SHP77 treated with DMSO at 0.1 percent for 48 hours (cell line): ENCODE data around the gene GGTA1.
"Not testable (repeated sequence)": the region's sequence is repeated elsewhere in the genome, so short reads cannot be mapped to it uniquely, and the experiment has no call there.

Experiments
- DNase-seq: peaks from one replicate; lab custom pipeline; 2025; lab: John Stamatoyannopoulos, UW

Gene GGTA1

DNA sequence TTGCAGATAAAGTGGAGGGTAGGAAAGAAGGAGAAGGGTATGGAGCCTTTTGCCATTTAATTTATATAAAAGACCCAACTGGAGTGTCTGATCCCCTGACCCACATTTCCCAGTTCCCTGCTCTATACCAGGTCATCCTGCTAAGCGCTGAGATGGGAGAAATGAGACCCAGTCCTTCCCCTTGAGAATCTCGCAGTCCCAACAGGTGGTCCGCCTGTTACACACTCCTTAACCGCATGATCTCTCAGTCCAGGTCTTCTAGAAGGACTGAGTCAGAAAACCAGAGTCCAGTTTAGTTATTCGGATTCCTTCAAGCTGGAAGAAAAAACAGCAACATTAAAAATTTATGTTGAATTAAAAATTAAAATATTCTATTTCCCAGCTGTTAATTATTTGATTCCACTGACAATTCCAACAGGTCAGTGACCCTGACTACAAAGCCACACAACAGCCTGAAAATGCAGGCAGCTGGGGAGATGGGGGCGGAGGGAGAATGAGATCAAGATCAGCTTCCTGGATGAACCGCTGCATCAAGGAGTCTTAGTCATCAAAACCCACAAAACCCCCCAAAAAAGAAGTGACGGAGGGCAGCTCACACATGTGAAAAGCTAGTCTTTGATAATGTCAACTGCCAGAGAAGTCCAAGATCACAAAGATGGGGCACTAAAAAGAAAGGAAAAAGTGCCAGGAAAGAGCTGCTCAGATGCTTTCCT, 44.0 kb downstream of the GGTA1 start:
- DNase-seq = no peak

GRCh38 chr9:121454972-121455371, 44.7 kb downstream of the GGTA1 start:
- DNase-seq = no peak

GRCh38 chr9:121453232-121453892, 46.3 kb downstream of the GGTA1 start:
- DNase-seq = no peak

DNA sequence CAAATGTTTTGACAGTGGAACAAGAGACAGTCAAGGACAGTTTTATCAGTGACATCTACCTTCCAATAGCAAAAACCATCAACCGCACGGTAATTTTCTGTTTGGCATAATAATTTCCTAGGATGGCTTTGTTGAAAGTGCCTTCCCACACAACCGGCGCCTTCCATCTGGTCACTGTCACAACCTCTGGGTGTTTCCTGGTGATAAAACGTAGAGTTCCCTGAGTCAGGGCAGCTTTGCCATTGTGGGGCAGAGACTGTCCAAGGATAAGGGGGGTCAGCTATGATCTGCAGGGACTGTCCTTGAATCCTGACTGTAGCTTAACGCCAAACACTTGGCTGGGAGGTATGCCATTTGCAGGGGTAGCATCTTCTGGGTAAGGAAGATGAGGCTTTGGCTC, 47.6 kb downstream of the GGTA1 start:
- DNase-seq = no peak

DNA sequence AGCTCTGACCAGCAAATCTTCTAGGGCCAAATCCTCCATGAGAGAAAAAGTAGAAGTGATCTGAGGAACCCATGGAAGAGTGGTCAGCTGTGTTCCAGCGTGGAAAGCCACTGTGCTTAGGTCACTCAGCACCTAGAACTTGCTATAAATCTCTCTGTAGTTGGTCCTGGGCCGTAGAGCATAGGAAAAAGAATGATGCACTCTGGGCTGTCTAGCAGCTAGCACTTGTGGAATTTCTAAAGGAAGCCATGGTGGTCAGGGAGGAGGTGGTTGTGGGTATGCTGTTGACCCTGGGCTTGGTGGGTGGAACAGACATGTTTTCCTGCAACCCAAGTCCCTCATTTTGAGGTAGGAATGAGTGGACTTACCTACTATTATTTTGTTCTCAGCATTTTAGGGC, 48.1 kb downstream of the GGTA1 start:
- no peak for DNase-seq

- no peak for DNase-seq
Observed at GRCh38 chr9:121450241-121450640, 49.4 kb downstream of the GGTA1 start.

DNA sequence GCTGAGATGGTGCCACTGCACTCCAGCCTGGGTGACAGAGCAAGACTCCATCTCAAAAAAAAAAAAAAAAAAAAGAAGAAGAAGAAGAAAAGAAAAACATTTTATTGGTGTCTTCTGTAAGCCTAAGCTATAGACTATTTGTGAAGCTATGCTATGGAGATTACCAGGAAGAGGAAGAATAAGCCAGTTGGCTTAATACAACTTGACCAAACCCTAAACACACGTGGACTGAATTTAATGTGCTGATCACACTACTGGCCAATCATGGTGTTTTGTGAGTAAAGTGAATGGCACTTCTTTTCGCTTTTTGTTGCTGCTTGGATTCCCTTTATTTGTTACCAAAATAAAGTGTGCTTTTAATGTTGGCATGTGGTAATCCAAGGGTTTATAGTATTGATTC, 49.9 kb downstream of the GGTA1 start:
- no peak for DNase-seq

DNA sequence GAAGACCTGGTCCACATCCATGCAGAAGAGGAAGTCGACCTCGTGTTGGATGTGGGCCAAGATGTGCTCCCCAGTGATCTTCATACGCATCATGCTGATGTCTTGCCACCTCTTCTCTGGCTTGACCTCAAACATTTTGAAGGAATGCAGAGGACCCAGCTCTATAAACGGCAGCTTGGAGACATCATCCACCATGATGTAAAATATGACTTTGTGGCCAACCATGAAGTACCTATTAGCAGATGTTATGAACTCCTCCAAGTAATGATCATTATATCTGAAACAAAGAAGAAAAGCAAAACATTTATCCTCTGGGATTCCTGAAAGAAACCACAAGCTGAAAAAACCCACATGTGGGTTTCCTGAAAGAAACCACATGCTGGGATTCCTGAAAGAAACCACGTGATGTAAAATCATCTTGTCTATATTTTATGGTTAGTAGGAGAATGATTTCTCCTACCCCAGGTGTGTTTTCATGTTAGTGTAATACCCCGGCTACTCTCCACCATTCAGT, 52.3 kb downstream of the GGTA1 start:
- DNase-seq = no peak

DNA sequence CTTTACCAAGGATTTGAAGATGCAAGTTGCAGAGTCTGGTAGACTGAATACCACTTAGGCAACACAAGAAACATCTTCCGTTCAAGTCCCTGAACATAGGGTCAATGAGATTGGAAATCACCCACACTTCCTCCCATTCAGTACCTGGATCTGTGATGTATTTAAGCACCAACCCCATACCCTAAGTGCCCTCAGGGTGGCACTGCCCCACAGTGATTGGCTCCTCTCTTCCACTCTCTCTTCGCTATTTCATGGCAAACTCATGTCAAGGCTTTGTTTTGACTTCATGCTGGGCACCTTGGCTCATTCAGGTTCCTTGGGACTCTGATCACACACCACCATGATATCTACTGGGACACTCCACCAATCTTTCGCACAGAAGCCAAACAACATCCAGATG, 53.7 kb downstream of the GGTA1 start:
- DNase-seq = no peak

DNA sequence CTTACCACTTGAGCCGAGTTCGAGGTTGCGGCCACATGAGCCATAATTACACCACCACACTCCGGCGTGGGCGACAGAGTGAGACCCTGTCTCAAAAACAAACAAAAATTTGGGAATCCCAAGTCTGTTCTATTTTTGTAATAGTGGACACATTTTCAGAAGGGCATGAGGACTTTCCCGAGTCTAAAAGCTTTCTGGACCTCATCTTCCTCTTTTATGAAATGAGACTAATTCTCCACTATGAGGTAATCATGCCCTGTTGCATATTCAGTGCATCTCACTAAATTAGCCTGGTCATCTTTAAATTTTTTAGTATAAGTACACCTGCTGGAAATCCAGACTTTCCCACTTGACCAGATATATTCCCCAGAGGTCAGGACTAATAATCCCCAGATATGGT, 55.7 kb downstream of the GGTA1 start:
- no peak for DNase-seq

- DNase-seq = no peak
Observed at GRCh38 chr9:121441165-121441564, 58.5 kb downstream of the GGTA1 start.

GRCh38 chr9:121439711-121440664, 59.7 kb downstream of the GGTA1 start:
- no peak for DNase-seq

GRCh38 chr9:121439016-121439415, 60.6 kb downstream of the GGTA1 start:
- DNase-seq = no peak

DNA sequence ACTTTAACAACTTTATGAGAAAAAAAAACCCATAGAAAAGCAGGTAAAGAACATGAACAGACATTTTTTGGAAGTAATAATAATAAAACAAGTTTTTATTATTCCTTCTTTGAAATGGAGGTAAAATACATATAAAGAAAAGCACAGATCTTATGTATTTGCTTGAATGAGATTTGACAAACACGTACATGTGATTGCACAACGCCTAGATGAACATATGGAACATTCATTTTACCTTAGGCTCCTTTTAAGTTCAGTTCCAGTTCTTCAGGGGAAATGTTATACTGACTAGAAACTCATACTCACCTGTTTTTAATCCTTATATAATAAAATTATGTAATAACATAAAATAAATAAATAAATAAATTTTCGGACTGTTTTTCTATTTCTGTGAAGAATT, 61.8 kb downstream of the GGTA1 start:
- no peak for DNase-seq

- DNase-seq = not testable (repeated sequence)
Observed at GRCh38 chr9:121437046-121437445, 62.6 kb downstream of the GGTA1 start.

DNA sequence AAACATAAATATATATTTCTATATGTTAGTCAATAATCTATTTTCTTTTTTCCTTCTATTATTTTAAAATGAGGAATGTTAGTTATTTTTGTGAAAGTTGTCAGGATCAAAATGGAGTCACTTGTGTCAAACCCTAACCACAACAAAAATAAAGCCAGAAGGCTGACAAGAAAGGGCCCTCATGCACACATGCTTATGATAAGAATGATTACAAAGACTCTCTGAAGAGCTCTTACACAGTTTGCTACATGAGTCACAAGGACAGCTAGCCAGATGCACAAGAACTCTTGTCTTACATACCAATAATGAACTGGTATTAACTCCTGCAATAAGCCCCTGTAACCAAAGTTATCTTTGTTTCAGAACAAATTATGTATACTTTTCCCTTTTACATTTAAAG, 64.7 kb downstream of the GGTA1 start:
- no peak for DNase-seq

DNA sequence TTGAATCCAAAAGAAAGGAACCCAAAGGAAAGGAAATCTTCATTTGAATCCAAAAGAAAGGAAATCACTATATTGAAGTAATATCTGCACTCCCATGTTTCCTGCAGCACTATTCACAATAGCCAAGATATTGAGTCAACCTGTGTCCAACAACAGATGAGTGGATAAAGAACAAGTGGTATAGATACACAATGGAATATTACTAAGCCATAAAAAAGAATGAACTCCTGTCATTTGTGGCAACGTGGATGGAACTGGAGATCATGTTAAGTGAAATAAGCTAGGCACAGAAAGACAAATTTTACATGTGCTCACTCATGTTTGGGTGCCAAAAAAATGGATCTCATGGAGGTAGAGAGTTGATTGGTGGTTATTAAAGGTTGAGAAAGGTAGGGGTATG, 71.7 kb downstream of the GGTA1 start:
- no peak for DNase-seq

DNA sequence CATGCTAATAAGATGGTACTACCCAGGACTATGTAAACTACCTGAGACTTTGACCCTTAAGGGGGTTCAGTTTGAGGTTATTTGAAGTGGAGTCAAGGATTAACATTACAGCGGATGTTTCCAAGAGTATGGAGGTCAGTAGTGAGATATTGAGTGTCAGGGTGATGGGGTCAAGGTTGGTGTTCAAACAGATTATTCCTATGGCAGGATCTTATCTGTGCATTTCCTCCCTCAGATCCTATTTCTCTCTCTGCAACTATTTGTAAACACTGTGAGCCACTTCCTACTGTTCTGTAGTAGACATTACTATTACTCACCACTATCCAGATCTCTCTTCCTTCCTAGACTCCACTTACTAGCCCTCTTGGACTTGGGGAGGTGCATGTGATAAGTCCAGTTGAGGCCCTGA, 75.6 kb downstream of the GGTA1 start:
- DNase-seq = no peak

DNA sequence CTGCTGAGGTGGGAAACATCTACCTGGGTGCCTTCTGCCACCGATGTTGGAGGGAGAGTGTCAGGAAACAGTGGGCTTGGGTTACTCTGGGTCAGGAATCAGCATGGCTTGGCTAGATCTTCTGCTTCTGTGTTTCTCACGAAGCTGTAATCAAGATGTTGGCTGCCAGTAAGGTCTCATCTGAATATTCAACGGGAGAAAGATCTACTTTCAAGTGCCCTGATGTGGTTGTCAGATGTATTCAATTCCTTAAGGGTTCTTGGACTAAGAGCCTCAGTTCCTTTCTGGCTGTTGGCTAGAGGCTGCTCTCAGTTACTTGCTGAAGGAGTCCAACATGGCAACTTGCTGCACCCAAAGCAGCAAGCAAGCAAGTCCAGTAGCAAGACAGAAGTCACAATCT, 87.7 kb downstream of the GGTA1 start:
- DNase-seq = no peak

- DNase-seq = no peak
Observed at GRCh38 chr9:121405899-121406298, 93.7 kb downstream of the GGTA1 start.
